H9 (cell line): ENCODE results near the gene NFASC. TPM values are rescaled to one million over a fixed set of nuclear protein-coding genes. Genes with fewer than 3 reads are reported as not detected.

ENCODE experiments used
- DNase-seq: peaks from one replicate; pipeline ENCODE4 v3.0.0-alpha.2; 2017
- H2AFZ ChIP-seq: one replicate; pipeline ENCODE4 v1.6.1; 2013; ENCODE audit warnings: mild to moderate bottlenecking, low read length, control low read depth, moderate library complexity
- H2AK5ac ChIP-seq: 2 replicates; pipeline ENCODE4 v1.6.1; 2013; ENCODE audit warnings: low read length, control low read depth, mixed read lengths; ENCODE audit not compliant: insufficient read length
- H2BK120ac ChIP-seq: one replicate; pipeline ENCODE4 v1.6.1; 2013; ENCODE audit warnings: low read depth, mild to moderate bottlenecking, low read length, control low read depth, inconsistent platforms; ENCODE audit not compliant: poor library complexity, severe bottlenecking
- H2BK12ac ChIP-seq: 2 replicates; pipeline ENCODE4 v1.6.1; 2013; ENCODE audit warnings: low read length, control low read depth, mixed read lengths, low read depth; ENCODE audit not compliant: insufficient read length
- H2BK15ac ChIP-seq: 2 replicates; pipeline ENCODE4 v1.6.1; 2013; ENCODE audit warnings: low read depth, low read length, control low read depth
- H2BK20ac ChIP-seq: one replicate; pipeline ENCODE4 v1.6.1; 2013; ENCODE audit warnings: low read depth, mild to moderate bottlenecking, low read length, control low read depth, inconsistent platforms; ENCODE audit not compliant: poor library complexity, severe bottlenecking
- H2BK5ac ChIP-seq: 2 replicates; pipeline ENCODE4 v1.6.1; 2013; ENCODE audit warnings: low read length, control low read depth, mixed read lengths; ENCODE audit not compliant: insufficient read length
- H3K14ac ChIP-seq: 2 replicates; pipeline ENCODE4 v1.6.1; 2013; ENCODE audit warnings: low read length, control low read depth; ENCODE audit not compliant: insufficient read depth
- H3K18ac ChIP-seq: 2 replicates; pipeline ENCODE4 v1.6.1; 2013; ENCODE audit warnings: low read depth, mild to moderate bottlenecking, mixed read lengths, low read length, control low read depth; ENCODE audit not compliant: insufficient read length
- H3K23ac ChIP-seq: 2 replicates; pipeline ENCODE4 v1.6.1; 2013; ENCODE audit warnings: low read length, control low read depth, mixed read lengths, low read depth; ENCODE audit not compliant: insufficient read length
- H3K23me2 ChIP-seq: 2 replicates; pipeline ENCODE4 v1.6.1; 2013; ENCODE audit warnings: low read depth, mild to moderate bottlenecking, mixed read lengths, low read length, control low read depth; ENCODE audit not compliant: insufficient read length, poor library complexity, severe bottlenecking
- H3K27ac ChIP-seq: 2 replicates; pipeline ENCODE4 v1.5.1; 2013; ENCODE audit warnings: low read length, control low read depth, mixed read lengths, low read depth; ENCODE audit not compliant: insufficient read length
- H3K27me3 ChIP-seq: 2 replicates; pipeline ENCODE4 v1.6.1; 2013; ENCODE audit warnings: low read length, control low read depth, inconsistent platforms; ENCODE audit not compliant: insufficient read depth
- H3K4ac ChIP-seq: 2 replicates; pipeline ENCODE4 v1.6.1; 2013; ENCODE audit warnings: low read depth, mild to moderate bottlenecking, control low read depth, inconsistent platforms, low read length, moderate library complexity
- H3K4me1 ChIP-seq: 2 replicates; pipeline ENCODE4 v1.6.1; 2013; ENCODE audit warnings: low read length, control low read depth, inconsistent platforms; ENCODE audit not compliant: insufficient read depth
- H3K4me2 ChIP-seq: 2 replicates; pipeline ENCODE4 v1.6.1; 2013; ENCODE audit warnings: low read length, control low read depth, mixed read lengths; ENCODE audit not compliant: insufficient read length, insufficient read depth
- H3K56ac ChIP-seq: 2 replicates; pipeline ENCODE4 v1.6.1; 2013; ENCODE audit warnings: low read depth, mild to moderate bottlenecking, mixed read lengths, low read length, control low read depth; ENCODE audit not compliant: insufficient read length
- H3K79me1 ChIP-seq: 2 replicates; pipeline ENCODE4 v1.6.1; 2013; ENCODE audit warnings: low read depth, mild to moderate bottlenecking, moderate library complexity, low read length, control low read depth, inconsistent platforms; ENCODE audit not compliant: insufficient read depth, poor library complexity, severe bottlenecking
- H3K79me2 ChIP-seq: 2 replicates; pipeline ENCODE4 v1.6.1; 2013; ENCODE audit warnings: low read length, control low read depth, inconsistent platforms; ENCODE audit not compliant: insufficient read depth
- H3K9ac ChIP-seq: 2 replicates; pipeline ENCODE4 v1.6.1; 2013; ENCODE audit warnings: low read length, control low read depth, mixed read lengths; ENCODE audit not compliant: insufficient read length; ENCODE audit errors: extremely low read depth
- H3K9me3 ChIP-seq: one replicate; pipeline ENCODE4 v1.6.1; 2013; ENCODE audit warnings: low read depth, low read length, inconsistent platforms; ENCODE audit not compliant: control insufficient read depth
- H3T11ph ChIP-seq: one replicate; pipeline ENCODE4 v1.6.1; 2013; ENCODE audit warnings: mild to moderate bottlenecking, low read length, control low read depth, inconsistent platforms
- H4K20me1 ChIP-seq: one replicate; pipeline ENCODE4 v1.6.1; 2013; ENCODE audit not compliant: control insufficient read depth, insufficient read length, insufficient read depth
- H4K5ac ChIP-seq: 2 replicates; pipeline ENCODE4 v1.6.1; 2013; ENCODE audit warnings: low read depth, mild to moderate bottlenecking, mixed read lengths, low read length, control low read depth; ENCODE audit not compliant: insufficient read length
- H4K8ac ChIP-seq: replicated peaks from 2 replicates; pipeline ENCODE4 v1.6.1; 2013; ENCODE audit warnings: low read length, control low read depth, mixed read lengths, low read depth; ENCODE audit not compliant: insufficient read length
- H4K91ac ChIP-seq: 2 replicates; pipeline ENCODE4 v1.6.1; 2013; ENCODE audit warnings: low read depth, mild to moderate bottlenecking, moderate library complexity, mixed read lengths, low read length, control low read depth; ENCODE audit not compliant: insufficient read length
- H3K27ac Mint-ChIP-seq, 3 experiments: 2 replicates in 2 of 3; 3 replicates in 1 of 3; pipeline ENCODE4 v1.8.0; 2020 to 2021; ENCODE audit warnings: mixed read lengths in 3 of 3, mild to moderate bottlenecking in 1 of 3, moderate library complexity in 1 of 3
- H3K27me3 Mint-ChIP-seq: 2 replicates; pipeline ENCODE4 v1.8.0; 2021; ENCODE audit warnings: low read depth, mild to moderate bottlenecking, moderate library complexity, mixed read lengths
- H3K36me3 Mint-ChIP-seq, 3 experiments: 2 replicates in 2 of 3; 3 replicates in 1 of 3; pipeline ENCODE4 v1.8.0; 2020 to 2021; ENCODE audit warnings: low read depth in 3 of 3, mixed read lengths in 3 of 3; ENCODE audit not compliant: insufficient read depth in 1 of 3
- H3K4me1 Mint-ChIP-seq, 2 experiments: 2 replicates each; pipeline ENCODE4 v1.8.0; 2020; ENCODE audit warnings: mixed read lengths in 2 of 2
- H3K4me3 Mint-ChIP-seq, 2 experiments: 2 replicates in 1 of 2; 3 replicates in 1 of 2; pipeline ENCODE4 v1.8.0; 2020 to 2021; ENCODE audit warnings: mild to moderate bottlenecking in 2 of 2, mixed read lengths in 2 of 2, moderate library complexity in 1 of 2
- H3K9me3 Mint-ChIP-seq, 2 experiments: 2 replicates in 1 of 2; 3 replicates in 1 of 2; pipeline ENCODE4 v1.8.0; 2020; ENCODE audit warnings: mild to moderate bottlenecking in 2 of 2, mixed read lengths in 2 of 2, moderate library complexity in 1 of 2
- CTCF ChIP-seq: fragments of 200-600 bp; sonication (generic); conservative IDR thresholded peaks from 3 replicates; pipeline ENCODE4 v1.8.0; 2021; ENCODE audit warnings: antibody characterized with exemption, mild to moderate bottlenecking
- WGBS: extraction: QIAGEN DNeasy Blood & Tissue Kit; methylation state at CpG from one replicate; pipeline ENCODE4 v1.1.7; 2013; ENCODE audit warnings: missing lambda C conversion rate, low lambda C conversion rate, mixed read lengths; ENCODE audit not compliant: insufficient read length; ENCODE audit errors: extremely low coverage; 5-methylcytosine and 5-hydroxymethylcytosine counted together
- total RNA-seq: library from RNA; stranded (reverse); gene quantifications from 2 replicates; pipeline ENCODE4 v1.2.1, GENCODE V29; 2021

The NFASC gene
- total RNA-seq, 1 experiment from 2014 or later = 5.0 TPM

GRCh38 chr1:204973449-204973848 lies 102.8 kb downstream of the NFASC start:
- Histone ChIP-seq H3K56ac (no peak overlapping the region), H3K23me2 (no peaks in the 10 kb centered on the region), H4K5ac (no peak overlapping the region), H2BK120ac (no peak overlapping the region), H4K20me1 (no peaks in the 10 kb centered on the region), H2AFZ (no peak overlapping the region), H2BK15ac (no peak overlapping the region), H3K23ac (no peak overlapping the region), H3K79me1 (no peaks in the 10 kb centered on the region), H3K9me3 (no peaks in the 10 kb centered on the region), H4K91ac (no peak overlapping the region), H3T11ph (no peak overlapping the region), H3K27me3 (no peaks in the 10 kb centered on the region), H3K14ac (no peak overlapping the region; the same call in 1 of the 2 replicates), H2AK5ac (no peak overlapping the region), H2BK5ac (no peak overlapping the region), H3K4me1 (no peaks in the 10 kb centered on the region), H4K8ac (no peak overlapping the region), H2BK20ac (no peak overlapping the region), H3K18ac (no peak overlapping the region), H3K4me2 (no peak overlapping the region), H3K27ac (no peak overlapping the region), H3K4ac (no peak overlapping the region), H3K9ac (no peak overlapping the region), H2BK12ac (no peak overlapping the region), H3K79me2 (no peaks in the 10 kb centered on the region)
- Mint-ChIP-seq H3K36me3 (no peaks in the 10 kb centered on the region; a peak in 1 of 7 replicates), H3K27ac (no peak overlapping the region), H3K27me3 (no peaks in the 10 kb centered on the region), H3K4me3 (no peak overlapping the region), H3K9me3 (no peaks in the 10 kb centered on the region), H3K4me1 (no peaks in the 10 kb centered on the region)
- WGBS = no CpG with 5 or more reads among the region's 6 CpGs
- DNase-seq = no peak
- no peak for TF ChIP-seq CTCF
